Osteocyte (in vitro differentiated cells): ENCODE measurements around the gene TTC28. TPM values are rescaled to one million over a fixed set of nuclear protein-coding genes. Genes with fewer than 3 reads are reported as not detected.

Experiments
- DNase-seq: peaks from one replicate; pipeline ENCODE4 v3.0.0; 2021; ENCODE audit warnings: mixed read lengths; ENCODE audit not compliant: unreplicated experiment; ENCODE audit errors: extremely low spot score
- H3K27ac Mint-ChIP-seq: one replicate; pipeline ENCODE4 v1.8.0; 2021; ENCODE audit warnings: mild to moderate bottlenecking, mixed read lengths; ENCODE audit not compliant: unreplicated experiment
- H3K27me3 Mint-ChIP-seq: one replicate; pipeline ENCODE4 v1.8.0; 2021; ENCODE audit warnings: mixed read lengths; ENCODE audit not compliant: unreplicated experiment
- H3K36me3 Mint-ChIP-seq: one replicate; pipeline ENCODE4 v1.8.0; 2021; ENCODE audit warnings: mixed read lengths; ENCODE audit not compliant: unreplicated experiment
- H3K4me1 Mint-ChIP-seq: one replicate; pipeline ENCODE4 v1.8.0; 2021; ENCODE audit warnings: mixed read lengths; ENCODE audit not compliant: unreplicated experiment
- H3K4me3 Mint-ChIP-seq: one replicate; pipeline ENCODE4 v1.8.0; 2021; ENCODE audit warnings: mild to moderate bottlenecking, moderate library complexity, mixed read lengths; ENCODE audit not compliant: unreplicated experiment
- H3K9me3 Mint-ChIP-seq: one replicate; pipeline ENCODE4 v1.8.0; 2021; ENCODE audit warnings: mixed read lengths; ENCODE audit not compliant: unreplicated experiment
- CTCF ChIP-seq: fragments of 200-600 bp; sonication (generic); IDR thresholded peaks from 2 replicates; pipeline ENCODE4 v1.5.0; 2021; ENCODE audit warnings: antibody characterized with exemption, mild to moderate bottlenecking, moderate library complexity
- total RNA-seq: library from RNA; stranded (reverse); gene quantifications from 2 replicates; pipeline ENCODE4 v1.2.1, GENCODE V29; 2021

The TTC28 gene
- total RNA-seq, 1 donor from 2014 or later: 70.3 TPM

- H3K4me1 Mint-ChIP-seq: peaks cover 2% of the 10 kb centered on the region
- H3K36me3 Mint-ChIP-seq: peaks cover 4% of the 10 kb centered on the region
- no peak for TF ChIP-seq CTCF
- no peak for DNase-seq
- no peaks in the 10 kb centered on the region for H3K27me3 Mint-ChIP-seq
- H3K4me3 Mint-ChIP-seq: no peak overlapping the region
- H3K27ac Mint-ChIP-seq: no peak overlapping the region
- peaks cover 12% of the 10 kb centered on the region for H3K9me3 Mint-ChIP-seq
These were observed 491.3 kb downstream of the TTC28 start for GRCh38 chr22:28188178-28188879.

GRCh38 chr22:28187612-28188011 is 492.0 kb downstream of the TTC28 start:
- H3K9me3 Mint-ChIP-seq: peaks cover 10% of the 10 kb centered on the region
- DNase-seq: no peak
- no peak overlapping the region for H3K27ac Mint-ChIP-seq
- no peak overlapping the region for H3K4me3 Mint-ChIP-seq
- H3K27me3 Mint-ChIP-seq: no peaks in the 10 kb centered on the region
- peaks cover 2% of the 10 kb centered on the region for H3K36me3 Mint-ChIP-seq
- H3K4me1 Mint-ChIP-seq: peaks cover 2% of the 10 kb centered on the region
- TF ChIP-seq CTCF: no peak

GRCh38 chr22:28186641-28187040 is 493.0 kb downstream of the TTC28 start:
- no peak overlapping the region for H3K4me3 Mint-ChIP-seq
- no peaks in the 10 kb centered on the region for H3K27me3 Mint-ChIP-seq
- no peak overlapping the region for H3K27ac Mint-ChIP-seq
- H3K36me3 Mint-ChIP-seq: peaks cover 2% of the 10 kb centered on the region
- H3K9me3 Mint-ChIP-seq: peaks cover 5% of the 10 kb centered on the region
- H3K4me1 Mint-ChIP-seq: peaks cover 7% of the 10 kb centered on the region
- no peak for TF ChIP-seq CTCF
- no peak for DNase-seq

GRCh38 chr22:28185130-28185529 is 494.5 kb downstream of the TTC28 start:
- Mint-ChIP-seq H3K27ac (no peak overlapping the region), H3K27me3 (no peaks in the 10 kb centered on the region), H3K9me3 (peaks cover 5% of the 10 kb centered on the region), H3K4me3 (no peak overlapping the region), H3K36me3 (peaks cover 2% of the 10 kb centered on the region), H3K4me1 (peaks cover 13% of the 10 kb centered on the region)
- DNase-seq: no peak
- no peak for TF ChIP-seq CTCF

- no peak for TF ChIP-seq CTCF
- Mint-ChIP-seq H3K4me1 (peaks cover 13% of the 10 kb centered on the region), H3K27ac (no peak overlapping the region), H3K27me3 (no peaks in the 10 kb centered on the region), H3K36me3 (no peaks in the 10 kb centered on the region), H3K4me3 (no peak overlapping the region), H3K9me3 (no peaks in the 10 kb centered on the region)
- DNase-seq: no peak
These were observed 496.4 kb downstream of the TTC28 start for GRCh38 chr22:28183078-28183860.
